ENCODE data around the gene TYW1B.
"Not testable (repeated sequence)": the region's sequence is repeated elsewhere in the genome, so short reads cannot be mapped to it uniquely, and the experiment has no call there.

Gene TYW1B

GRCh38 chr7:72827839-72828591 lies at the start of gene TYW1B:
TSS of gene TYW1B (minus strand) at chr7:72828200. CDS start at chr7:72828075, 125 bp downstream.
- H3K4me3 ChIP-seq (ENCODE audit: low read depth, low read length): peak within 1 kb of the TSS; percentile 96
- DNase-seq (ENCODE audit: low read depth): peak; percentile 98

DNA sequence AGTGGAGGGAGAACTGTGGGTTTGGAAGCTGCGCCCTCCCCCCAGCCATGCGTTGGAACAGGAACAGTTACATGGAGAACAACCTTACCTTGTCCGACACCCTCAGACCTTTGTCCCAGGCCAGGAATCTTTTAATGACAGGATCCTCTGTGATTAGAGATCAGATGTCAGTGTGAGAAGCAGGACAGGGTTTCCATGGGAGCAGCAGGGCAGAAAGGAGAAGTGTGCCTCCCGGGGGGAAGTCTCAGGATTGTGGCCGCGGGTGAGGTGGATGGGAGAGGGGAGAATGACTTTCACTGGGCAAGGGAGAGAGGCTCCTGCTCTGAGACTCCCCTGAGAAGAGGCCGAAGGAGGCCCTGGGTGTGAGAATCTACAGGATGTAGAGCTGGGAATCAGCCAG lies 39.6 kb upstream of the TYW1B start:
- not testable (repeated sequence) for DNase-seq (ENCODE audit: low read depth); H3K4me3 ChIP-seq (ENCODE audit: low read depth, low read length)

DNA sequence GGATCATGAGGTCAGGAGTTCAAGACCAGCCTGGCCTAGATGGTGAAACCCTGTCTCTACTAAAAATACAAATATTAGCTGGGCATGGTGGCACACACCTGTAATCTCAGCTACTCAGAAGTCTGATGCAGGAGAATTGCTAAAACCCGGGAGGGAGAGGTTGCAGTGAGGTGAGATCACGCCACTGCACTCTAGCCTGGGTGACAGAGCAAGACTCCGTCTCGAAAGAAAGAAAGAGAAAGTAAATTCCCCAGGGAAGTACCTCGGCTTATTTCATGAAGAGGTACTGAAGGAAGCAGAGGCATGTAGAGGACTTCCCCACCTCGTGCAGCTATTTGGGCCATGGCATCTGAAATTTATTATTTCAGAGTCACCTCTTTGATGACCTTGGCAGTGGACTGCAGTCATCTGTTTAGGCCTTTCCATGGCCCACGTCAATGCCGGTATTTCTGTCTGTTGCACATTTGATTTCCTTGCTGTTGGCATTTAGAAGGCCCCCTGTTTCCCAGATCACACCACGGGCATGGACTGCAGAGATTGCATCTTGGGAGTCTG lies 30.9 kb upstream of the TYW1B start:
- H3K4me3 ChIP-seq (ENCODE audit: low read depth, low read length): not testable (repeated sequence)
- DNase-seq (ENCODE audit: low read depth): peak; percentile 60

- DNase-seq (ENCODE audit: low read depth); H3K4me3 ChIP-seq (ENCODE audit: low read depth, low read length): not testable (repeated sequence)
Measured at GRCh38 chr7:72857925-72858324, 29.9 kb upstream of the TYW1B start.

- not testable (repeated sequence) for DNase-seq (ENCODE audit: low read depth); H3K4me3 ChIP-seq (ENCODE audit: low read depth, low read length)
Measured at GRCh38 chr7:72855261-72855660, 27.3 kb upstream of the TYW1B start.

DNA sequence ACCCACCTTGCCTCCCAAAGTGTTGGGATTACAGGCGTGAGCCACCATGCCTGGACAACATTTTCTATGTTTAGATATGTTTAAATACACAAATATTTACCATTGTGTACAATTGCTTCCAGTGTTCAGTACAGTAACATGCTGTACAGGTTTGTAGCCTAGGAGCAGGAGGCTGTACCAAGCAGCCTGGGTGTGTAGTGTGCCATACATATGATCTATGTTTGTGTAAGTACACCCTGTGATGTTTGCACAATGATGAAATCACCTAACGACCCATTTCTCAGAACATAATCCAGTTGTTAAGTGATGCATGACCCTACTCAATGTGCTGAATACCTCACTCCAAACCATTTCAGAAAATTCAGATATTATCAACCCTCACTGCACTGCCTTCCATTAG lies 24.9 kb upstream of the TYW1B start:
- not testable (repeated sequence) for DNase-seq (ENCODE audit: low read depth); H3K4me3 ChIP-seq (ENCODE audit: low read depth, low read length)

DNA sequence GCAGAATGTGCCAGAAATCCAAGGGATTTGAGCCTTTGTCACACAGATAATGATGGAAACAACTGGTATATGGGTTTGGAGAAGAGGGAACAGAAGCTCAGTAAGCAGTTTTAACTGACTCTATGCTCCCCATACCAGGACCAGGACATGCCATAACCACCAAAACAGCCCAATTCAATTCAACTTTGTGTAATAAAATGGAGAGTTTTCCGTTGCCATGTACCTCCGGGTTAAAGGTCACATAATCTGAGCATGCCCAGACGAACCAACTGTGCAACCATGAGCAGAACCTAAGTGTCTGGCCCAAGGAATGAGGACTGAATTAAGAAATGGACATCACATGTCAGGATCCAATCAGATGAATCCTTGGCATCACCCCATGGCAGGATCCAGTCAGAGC lies 22.7 kb upstream of the TYW1B start:
- H3K4me3 ChIP-seq (ENCODE audit: low read depth, low read length); DNase-seq (ENCODE audit: low read depth): not testable (repeated sequence)

DNA sequence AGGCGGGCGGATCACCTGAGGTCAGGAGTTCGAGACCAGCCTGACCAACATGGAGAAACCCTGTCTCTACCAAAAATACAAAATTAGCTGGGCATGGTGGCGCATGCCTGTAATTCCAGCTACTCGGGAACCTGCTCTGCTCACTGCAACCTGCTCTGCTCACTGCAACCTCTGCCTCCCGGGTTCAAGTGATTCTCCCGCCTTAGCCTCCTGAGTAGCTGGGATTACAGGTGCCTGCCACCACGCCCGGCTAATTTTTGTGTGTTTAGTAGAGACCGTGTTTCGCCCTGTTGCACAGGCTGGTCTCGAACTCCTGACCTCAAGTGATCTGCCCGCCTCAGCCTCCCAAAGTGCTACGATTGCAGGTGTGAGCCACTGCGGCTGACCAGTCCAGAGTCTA lies 16.1 kb upstream of the TYW1B start:
- not testable (repeated sequence) for H3K4me3 ChIP-seq (ENCODE audit: low read depth, low read length); DNase-seq (ENCODE audit: low read depth)

- DNase-seq (ENCODE audit: low read depth); H3K4me3 ChIP-seq (ENCODE audit: low read depth, low read length): not testable (repeated sequence)
Measured at GRCh38 chr7:72843166-72843565, 15.2 kb upstream of the TYW1B start.

GRCh38 chr7:72840966-72841511 lies 13.0 kb upstream of the TYW1B start:
- not testable (repeated sequence) for DNase-seq (ENCODE audit: low read depth); H3K4me3 ChIP-seq (ENCODE audit: low read depth, low read length)

DNA sequence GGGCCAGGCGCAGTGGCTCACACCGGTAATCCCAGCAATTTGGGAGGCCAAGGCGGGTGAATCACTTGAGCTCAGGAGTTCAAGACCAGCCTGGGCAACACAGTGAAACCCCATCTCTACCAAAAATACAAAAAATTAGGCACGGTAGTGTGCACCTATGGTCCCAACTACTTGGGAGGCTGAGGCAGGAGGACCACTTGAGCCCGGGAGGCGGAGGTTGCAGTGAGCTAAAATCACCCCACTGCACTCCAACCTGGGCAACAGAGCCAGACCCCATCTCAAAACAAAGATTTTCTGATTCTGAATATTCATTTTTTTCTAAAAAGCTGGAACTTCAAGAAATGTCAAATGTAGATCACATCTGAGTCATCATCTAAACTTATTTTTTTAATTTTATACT lies 10.3 kb upstream of the TYW1B start:
- not testable (repeated sequence) for DNase-seq (ENCODE audit: low read depth); H3K4me3 ChIP-seq (ENCODE audit: low read depth, low read length)

GRCh38 chr7:72837291-72837690 lies 9.3 kb upstream of the TYW1B start:
- DNase-seq (ENCODE audit: low read depth): not testable (repeated sequence)

DNA sequence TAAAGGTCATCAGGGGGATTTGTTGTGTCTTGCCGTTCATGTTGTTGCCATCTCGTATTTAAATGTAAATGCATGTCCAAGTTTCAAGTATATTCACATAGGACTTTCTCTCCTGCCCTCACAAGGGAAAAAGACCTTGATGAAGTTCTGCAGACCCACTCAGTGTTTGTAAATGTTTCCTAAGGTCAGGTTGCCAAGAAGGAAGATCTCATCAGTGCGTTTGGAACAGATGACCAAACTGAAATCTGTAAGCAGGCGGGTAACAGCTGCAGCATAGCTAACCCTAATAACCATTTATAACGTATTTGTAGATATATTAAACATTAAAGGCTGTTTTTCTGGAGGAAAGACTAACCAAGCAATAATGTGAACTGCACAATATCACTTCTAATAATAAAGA lies 2.6 kb upstream of the TYW1B start:
- DNase-seq (ENCODE audit: low read depth): not testable (repeated sequence)
- peak overlapping the region; percentile 70 for H3K4me3 ChIP-seq (ENCODE audit: low read depth, low read length)

More at GRCh38 chr7:72837291-72837690, 9.3 kb upstream of the TYW1B start:
- not testable (repeated sequence) for H3K4me3 ChIP-seq (ENCODE audit: low read depth, low read length)

GRCh38 chr7:72829687-72830354 lies 1.8 kb upstream of the TYW1B start:
- DNase-seq (ENCODE audit: low read depth): peak; percentile 66
- H3K4me3 ChIP-seq (ENCODE audit: low read depth, low read length): peak overlapping the region; percentile 70
- TF ChIP-seq, protein P1, sequence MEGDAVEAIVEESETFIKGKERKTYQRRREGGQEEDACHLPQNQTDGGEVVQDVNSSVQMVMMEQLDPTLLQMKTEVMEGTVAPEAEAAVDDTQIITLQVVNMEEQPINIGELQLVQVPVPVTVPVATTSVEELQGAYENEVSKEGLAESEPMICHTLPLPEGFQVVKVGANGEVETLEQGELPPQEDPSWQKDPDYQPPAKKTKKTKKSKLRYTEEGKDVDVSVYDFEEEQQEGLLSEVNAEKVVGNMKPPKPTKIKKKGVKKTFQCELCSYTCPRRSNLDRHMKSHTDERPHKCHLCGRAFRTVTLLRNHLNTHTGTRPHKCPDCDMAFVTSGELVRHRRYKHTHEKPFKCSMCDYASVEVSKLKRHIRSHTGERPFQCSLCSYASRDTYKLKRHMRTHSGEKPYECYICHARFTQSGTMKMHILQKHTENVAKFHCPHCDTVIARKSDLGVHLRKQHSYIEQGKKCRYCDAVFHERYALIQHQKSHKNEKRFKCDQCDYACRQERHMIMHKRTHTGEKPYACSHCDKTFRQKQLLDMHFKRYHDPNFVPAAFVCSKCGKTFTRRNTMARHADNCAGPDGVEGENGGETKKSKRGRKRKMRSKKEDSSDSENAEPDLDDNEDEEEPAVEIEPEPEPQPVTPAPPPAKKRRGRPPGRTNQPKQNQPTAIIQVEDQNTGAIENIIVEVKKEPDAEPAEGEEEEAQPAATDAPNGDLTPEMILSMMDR (IDR thresholded peaks at IDR 0.05; ENCODE audit: insufficient read depth, low read depth, low read length, missing control alignments): peak; percentile 33

DNA sequence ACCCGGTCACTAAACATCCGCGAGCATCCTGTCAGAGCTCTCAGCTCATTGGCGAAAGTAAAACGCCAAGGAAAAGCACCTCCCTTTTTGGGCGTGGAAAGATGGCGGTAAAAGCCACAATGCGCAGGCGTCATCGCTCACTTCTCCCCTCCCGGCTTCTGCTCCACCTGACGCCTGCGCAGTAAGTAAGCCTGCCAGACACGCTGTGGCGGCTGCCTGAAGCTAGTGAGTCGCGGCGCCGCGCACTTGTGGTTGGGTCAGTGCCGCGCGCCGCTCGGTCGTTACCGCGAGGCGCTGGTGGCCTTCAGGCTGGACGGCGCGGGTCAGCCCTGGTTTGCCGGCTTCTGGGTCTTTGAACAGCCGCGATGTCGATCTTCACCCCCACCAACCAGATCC lies 1.3 kb upstream of the TYW1B start:
- DNase-seq (ENCODE audit: low read depth): peak; percentile 99
- H3K4me3 ChIP-seq (ENCODE audit: low read depth, low read length): peak overlapping the region; percentile 70

- not testable (repeated sequence) for H3K4me3 ChIP-seq (ENCODE audit: low read depth, low read length)
- DNase-seq (ENCODE audit: low read depth): peak; percentile 7
Measured at GRCh38 chr7:72823765-72824732, 4.0 kb downstream of the TYW1B start.

- H3K4me3 ChIP-seq (ENCODE audit: low read depth, low read length); DNase-seq (ENCODE audit: low read depth): not testable (repeated sequence)
Measured at GRCh38 chr7:72822497-72822896, 5.5 kb downstream of the TYW1B start.

Data from GM12865 (cell line).